K562 (cell line): ENCODE data around the gene UHRF1. TPM values are rescaled to one million over a fixed set of nuclear protein-coding genes. Genes with fewer than 3 reads are reported as not detected.

ENCODE experiments used
- BCL6 ChIP-seq: fragments of 250-450 bp; sonication (Bioruptor Pico); IDR thresholded peaks from 2 replicates; pipeline ENCODE4 v1.4.0; 2020
- ELF1 ChIP-seq: fragments of 200-800 bp; sonication (Bioruptor generic); IDR thresholded peaks from 2 replicates; pipeline ENCODE4 v1.6.1; 2016; ENCODE audit warnings: missing genetic modification characterization, missing compliant biosample characterization
- ETS2 ChIP-seq: IDR thresholded peaks from 2 replicates; pipeline ENCODE4 v1.6.1; 2016; ENCODE audit warnings: borderline replicate concordance, missing genetic modification characterization, mild to moderate bottlenecking, moderate library complexity, missing compliant biosample characterization; ENCODE audit not compliant: poor library complexity, severe bottlenecking
- GATAD2B ChIP-seq: fragments of 450-650 bp; IDR thresholded peaks from 2 replicates; pipeline ENCODE4 v1.6.1; 2017; ENCODE audit warnings: mild to moderate bottlenecking, borderline replicate concordance
- KAT7 ChIP-seq: sonication (generic); formaldehyde crosslinking; IDR thresholded peaks from 2 replicates; pipeline ENCODE4 v1.8.0; 2022; ENCODE audit warnings: missing genetic modification reagents, mild to moderate bottlenecking, borderline replicate concordance
- MYC ChIP-seq, 2 experiments: fragments of 250-450 bp in 1 of 2; sonication (Bioruptor Pico) in 1 of 2; IDR thresholded peaks; 2 replicates each; pipeline versions ENCODE4 v1.5.1 to v1.6.1; 2012 to 2021; ENCODE audit warnings: low read depth in 2 of 2, borderline replicate concordance in 1 of 2, improper control_type of control experiment in 1 of 2, low read length in 1 of 2, mild to moderate bottlenecking in 1 of 2, moderate library complexity in 1 of 2
- NEUROD1 ChIP-seq: fragments of 150-350 bp; IDR thresholded peaks from 2 replicates; pipeline ENCODE4 v1.6.1; 2014; ENCODE audit warnings: borderline replicate concordance, low read length, low read depth; ENCODE audit not compliant: partially characterized antibody
- NFE2L1 ChIP-seq: fragments of 450-650 bp; IDR thresholded peaks from 2 replicates; pipeline ENCODE4 v1.6.1; 2016; ENCODE audit warnings: missing genetic modification characterization, low read depth, mild to moderate bottlenecking, missing compliant biosample characterization, moderate library complexity, borderline replicate concordance
- NFYB ChIP-seq: IDR thresholded peaks from 2 replicates; pipeline ENCODE4 v1.6.1; 2011; ENCODE audit warnings: mild to moderate bottlenecking, moderate library complexity; ENCODE audit not compliant: insufficient read length; ENCODE audit errors: extremely low read depth
- POLR2AphosphoS5 ChIP-seq: IDR thresholded peaks from 2 replicates; pipeline ENCODE4 v1.6.1; 2011; ENCODE audit warnings: mild to moderate bottlenecking, low read depth, low read length, moderate library complexity; ENCODE audit not compliant: control insufficient read depth, insufficient read depth
- SAP30 ChIP-seq: fragments of 200-600 bp; sonication (generic); IDR thresholded peaks from 2 replicates; pipeline ENCODE4 v1.6.1; 2012; ENCODE audit warnings: borderline replicate concordance, low read depth, mild to moderate bottlenecking, moderate library complexity, low read length, control low read depth, inconsistent platforms; ENCODE audit not compliant: insufficient read depth, poor library complexity, severe bottlenecking
- SOX6 ChIP-seq: fragments of 450-650 bp; IDR thresholded peaks from 2 replicates; pipeline ENCODE4 v1.6.1; 2014; ENCODE audit warnings: mild to moderate bottlenecking
- TBP ChIP-seq: optimal IDR thresholded peaks from 2 replicates; pipeline ENCODE3; 2011; ENCODE audit warnings: low read depth, low read length, improper control_type of control experiment
- TEAD1 ChIP-seq, 2 experiments: fragments of 450-650 bp in 1 of 2; sonication (generic) in 1 of 2; formaldehyde crosslinking; IDR thresholded peaks; 2 replicates each; pipeline versions ENCODE4 v1.4.0 to v1.8.0; 2020 to 2022; ENCODE audit warnings: mild to moderate bottlenecking in 2 of 2, missing genetic modification reagents in 1 of 2
- ZNF3 ChIP-seq: fragments of 250-450 bp; sonication (Bioruptor Pico); IDR thresholded peaks from 2 replicates; pipeline ENCODE4 v1.5.0; 2021; ENCODE audit warnings: mild to moderate bottlenecking, moderate library complexity
- polyA plus RNA-seq, 8 experiments: library from polyadenylated mRNA; depleted of rRNA in 4 of 8; stranded (reverse) in 5 of 8; unstranded in 3 of 8; fragments of >200 nt; fragmentation: Nextera tagmentation in 2 of 8; fragmentation: Illumina TruSeq in 1 of 8; extraction: Ambion mirVana in 2 of 8; extraction: Trizol in 1 of 8; gene quantifications; 2 replicates each; pipeline versions ENCODE4 v1.2.1 to v1.2.3, GENCODE V29; 2011 to 2014; ENCODE audit warnings: inconsistent platforms in 1 of 8, missing spikeins in 1 of 8
- total RNA-seq, 7 experiments: library from RNA; depleted of rRNA in 6 of 7; stranded (reverse); fragments of >200 nt in 6 of 7; fragmentation: Illumina TruSeq in 2 of 7; extraction: Trizol in 2 of 7; gene quantifications; 2 replicates each; pipeline versions ENCODE4 v1.2.1 to v1.2.3, GENCODE V29; 2011 to 2021; ENCODE audit warnings: low replicate concordance in 1 of 7
- TF ChIP-seq, protein P1 (sequence below), 3 experiments: fragments of 200-800 bp in 1 of 3; sonication (Bioruptor generic) in 1 of 3; sonication (generic) in 1 of 3; formaldehyde crosslinking in 1 of 3; IDR thresholded peaks; 2 replicates each; pipeline versions ENCODE4 v1.6.1 to v1.8.0; 2016 to 2022; ENCODE audit warnings: mild to moderate bottlenecking in 2 of 3, missing compliant biosample characterization in 2 of 3, missing genetic modification characterization in 2 of 3, missing genetic modification reagents in 1 of 3
- TF ChIP-seq, protein P2 (sequence below): sonication (generic); formaldehyde crosslinking; IDR thresholded peaks from 2 replicates; pipeline ENCODE4 v1.8.1; 2023; ENCODE audit warnings: mild to moderate bottlenecking, missing genetic modification reagents, moderate library complexity
- TF ChIP-seq, protein P3 (sequence below): fragments of 250-450 bp; sonication (Bioruptor Pico); IDR thresholded peaks from 2 replicates; pipeline ENCODE4 v1.8.0; 2022; ENCODE audit warnings: inconsistent platforms
- TF ChIP-seq, protein P4 (sequence below), 3 experiments: IDR thresholded peaks in 2 of 3; conservative IDR thresholded peaks in 1 of 3; 2 replicates each; pipeline ENCODE4 v1.5.1; 2011 to 2012; ENCODE audit warnings: low read length in 3 of 3, mild to moderate bottlenecking in 3 of 3, control low read depth in 2 of 3, improper control_type of control experiment in 1 of 3, inconsistent platforms in 1 of 3, low read depth in 1 of 3, mixed read lengths in 1 of 3, moderate library complexity in 1 of 3; ENCODE audit not compliant: insufficient read depth in 2 of 3

UHRF1 gene
- total and polyA plus RNA-seq, 9 of the 15 experiments (the other 6 are each of a cell fraction or from before 2014, with no cell fraction given) = 6.0 to 101 (median 30.9) TPM

DNA sequence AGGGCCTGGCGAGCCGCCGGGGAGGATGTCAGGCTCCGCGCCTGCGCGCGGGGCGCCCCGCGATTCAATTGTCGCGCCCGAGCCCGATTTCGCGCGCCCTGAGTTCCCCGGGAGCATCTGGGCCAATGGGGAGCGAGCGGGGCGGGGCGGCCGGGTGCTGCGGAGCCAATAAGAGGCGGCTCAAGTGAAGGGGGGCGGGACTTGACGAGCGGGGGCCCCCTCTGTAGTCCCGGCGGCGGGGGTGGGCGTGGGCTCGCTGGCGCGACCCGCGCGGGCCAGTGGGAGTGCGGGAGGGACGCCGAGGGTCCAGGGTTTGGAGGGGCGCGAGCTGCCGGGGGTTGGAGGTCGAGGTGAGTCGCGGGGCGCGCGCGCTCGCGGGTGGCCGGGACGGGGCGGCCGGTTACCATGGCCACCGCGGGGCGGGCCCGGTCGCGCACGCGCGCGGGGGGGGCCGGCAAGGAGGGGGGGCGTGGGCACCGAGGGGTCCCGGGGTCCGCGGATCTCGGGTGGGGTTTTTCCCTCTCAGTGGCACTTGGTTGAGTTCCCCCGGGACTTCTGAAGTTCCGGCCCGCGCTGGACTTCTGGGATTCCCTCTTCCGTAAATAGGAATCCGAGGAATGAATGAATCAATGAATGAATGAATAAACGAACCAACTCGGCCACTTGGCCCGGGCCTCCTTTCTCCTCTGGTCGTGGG is 744 bp downstream of the UHRF1 start (continued):
- TF ChIP-seq KAT7 (no peak; the same call in 1 of the 2 replicates), ELF1 (tag) (no peak; the same call in none of the 2 replicates), ETS2 (tag) (no peak), TBP (peak; percentile 39), TEAD1 (CRISPR knock-in tag; IDR thresholded peaks at IDR 0.05) (no peak), MYC (IDR thresholded peaks at IDR 0.05; ENCODE audit: low read depth, low read length) (no peak), MYC (CRISPR knock-in tag; IDR thresholded peaks at IDR 0.05; ENCODE audit: borderline replicate concordance, low read depth) (no peak), SAP30 (peak; percentile 87), ZNF3 (CRISPR knock-in tag) (no peak), GATAD2B (peak; percentile 74), NEUROD1 (peak; percentile 79), SOX6 (no peak), NFYB (peak; percentile 73), BCL6 (no peak), NFE2L1 (tag) (no peak), POLR2AphosphoS5 (no peak)
- TF ChIP-seq, protein P1, sequence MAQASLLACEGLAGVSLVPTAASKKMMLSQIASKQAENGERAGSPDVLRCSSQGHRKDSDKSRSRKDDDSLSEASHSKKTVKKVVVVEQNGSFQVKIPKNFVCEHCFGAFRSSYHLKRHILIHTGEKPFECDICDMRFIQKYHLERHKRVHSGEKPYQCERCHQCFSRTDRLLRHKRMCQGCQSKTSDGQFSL (CRISPR knock-in tag; IDR thresholded peaks at IDR 0.05) = peak; percentile 55; the same call in 1 of the 2 replicates
- TF ChIP-seq, protein P1 (tag; IDR thresholded peaks at IDR 0.05) = peak in 1 of 2 experiments; percentile 95; a peak in 2 of 4 replicates
- TF ChIP-seq, protein P2, sequence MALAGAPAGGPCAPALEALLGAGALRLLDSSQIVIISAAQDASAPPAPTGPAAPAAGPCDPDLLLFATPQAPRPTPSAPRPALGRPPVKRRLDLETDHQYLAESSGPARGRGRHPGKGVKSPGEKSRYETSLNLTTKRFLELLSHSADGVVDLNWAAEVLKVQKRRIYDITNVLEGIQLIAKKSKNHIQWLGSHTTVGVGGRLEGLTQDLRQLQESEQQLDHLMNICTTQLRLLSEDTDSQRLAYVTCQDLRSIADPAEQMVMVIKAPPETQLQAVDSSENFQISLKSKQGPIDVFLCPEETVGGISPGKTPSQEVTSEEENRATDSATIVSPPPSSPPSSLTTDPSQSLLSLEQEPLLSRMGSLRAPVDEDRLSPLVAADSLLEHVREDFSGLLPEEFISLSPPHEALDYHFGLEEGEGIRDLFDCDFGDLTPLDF (CRISPR knock-in tag) = no peak
- TF ChIP-seq, protein P3, sequence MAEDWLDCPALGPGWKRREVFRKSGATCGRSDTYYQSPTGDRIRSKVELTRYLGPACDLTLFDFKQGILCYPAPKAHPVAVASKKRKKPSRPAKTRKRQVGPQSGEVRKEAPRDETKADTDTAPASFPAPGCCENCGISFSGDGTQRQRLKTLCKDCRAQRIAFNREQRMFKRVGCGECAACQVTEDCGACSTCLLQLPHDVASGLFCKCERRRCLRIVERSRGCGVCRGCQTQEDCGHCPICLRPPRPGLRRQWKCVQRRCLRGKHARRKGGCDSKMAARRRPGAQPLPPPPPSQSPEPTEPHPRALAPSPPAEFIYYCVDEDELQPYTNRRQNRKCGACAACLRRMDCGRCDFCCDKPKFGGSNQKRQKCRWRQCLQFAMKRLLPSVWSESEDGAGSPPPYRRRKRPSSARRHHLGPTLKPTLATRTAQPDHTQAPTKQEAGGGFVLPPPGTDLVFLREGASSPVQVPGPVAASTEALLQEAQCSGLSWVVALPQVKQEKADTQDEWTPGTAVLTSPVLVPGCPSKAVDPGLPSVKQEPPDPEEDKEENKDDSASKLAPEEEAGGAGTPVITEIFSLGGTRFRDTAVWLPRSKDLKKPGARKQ = no peak
- TF ChIP-seq, protein P4, sequence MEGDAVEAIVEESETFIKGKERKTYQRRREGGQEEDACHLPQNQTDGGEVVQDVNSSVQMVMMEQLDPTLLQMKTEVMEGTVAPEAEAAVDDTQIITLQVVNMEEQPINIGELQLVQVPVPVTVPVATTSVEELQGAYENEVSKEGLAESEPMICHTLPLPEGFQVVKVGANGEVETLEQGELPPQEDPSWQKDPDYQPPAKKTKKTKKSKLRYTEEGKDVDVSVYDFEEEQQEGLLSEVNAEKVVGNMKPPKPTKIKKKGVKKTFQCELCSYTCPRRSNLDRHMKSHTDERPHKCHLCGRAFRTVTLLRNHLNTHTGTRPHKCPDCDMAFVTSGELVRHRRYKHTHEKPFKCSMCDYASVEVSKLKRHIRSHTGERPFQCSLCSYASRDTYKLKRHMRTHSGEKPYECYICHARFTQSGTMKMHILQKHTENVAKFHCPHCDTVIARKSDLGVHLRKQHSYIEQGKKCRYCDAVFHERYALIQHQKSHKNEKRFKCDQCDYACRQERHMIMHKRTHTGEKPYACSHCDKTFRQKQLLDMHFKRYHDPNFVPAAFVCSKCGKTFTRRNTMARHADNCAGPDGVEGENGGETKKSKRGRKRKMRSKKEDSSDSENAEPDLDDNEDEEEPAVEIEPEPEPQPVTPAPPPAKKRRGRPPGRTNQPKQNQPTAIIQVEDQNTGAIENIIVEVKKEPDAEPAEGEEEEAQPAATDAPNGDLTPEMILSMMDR (IDR thresholded peaks at IDR 0.05 in 2 of 3, conservative IDR thresholded peaks at IDR 0.05 in 1 of 3; ENCODE audit: insufficient read depth in 2 of 3, low read depth in 1 of 3, low read length in 3 of 3) = no peak
